Glomerular endothelial cell (primary cell): Measurements from ENCODE around the gene CAMSAP1. TPM values are rescaled to one million over a fixed set of nuclear protein-coding genes. Genes with fewer than 3 reads are reported as not detected.
A peak's percentile ranks its signal among the peaks of the same experiment; 100 is the strongest.

Source experiments
- DNase-seq: peaks from one replicate; pipeline ENCODE4 v3.0.0-alpha.2; 2011; ENCODE audit warnings: low read depth, low spot score; ENCODE audit errors: extremely low read depth
- total RNA-seq: library from RNA; depleted of rRNA; stranded (reverse); fragments of >200 nt; gene quantifications from 2 replicates; pipeline ENCODE4 v1.2.3, GENCODE V29; 2015

Gene CAMSAP1
- total RNA-seq, 1 donor from 2014 or later = 37.7 TPM

DNA sequence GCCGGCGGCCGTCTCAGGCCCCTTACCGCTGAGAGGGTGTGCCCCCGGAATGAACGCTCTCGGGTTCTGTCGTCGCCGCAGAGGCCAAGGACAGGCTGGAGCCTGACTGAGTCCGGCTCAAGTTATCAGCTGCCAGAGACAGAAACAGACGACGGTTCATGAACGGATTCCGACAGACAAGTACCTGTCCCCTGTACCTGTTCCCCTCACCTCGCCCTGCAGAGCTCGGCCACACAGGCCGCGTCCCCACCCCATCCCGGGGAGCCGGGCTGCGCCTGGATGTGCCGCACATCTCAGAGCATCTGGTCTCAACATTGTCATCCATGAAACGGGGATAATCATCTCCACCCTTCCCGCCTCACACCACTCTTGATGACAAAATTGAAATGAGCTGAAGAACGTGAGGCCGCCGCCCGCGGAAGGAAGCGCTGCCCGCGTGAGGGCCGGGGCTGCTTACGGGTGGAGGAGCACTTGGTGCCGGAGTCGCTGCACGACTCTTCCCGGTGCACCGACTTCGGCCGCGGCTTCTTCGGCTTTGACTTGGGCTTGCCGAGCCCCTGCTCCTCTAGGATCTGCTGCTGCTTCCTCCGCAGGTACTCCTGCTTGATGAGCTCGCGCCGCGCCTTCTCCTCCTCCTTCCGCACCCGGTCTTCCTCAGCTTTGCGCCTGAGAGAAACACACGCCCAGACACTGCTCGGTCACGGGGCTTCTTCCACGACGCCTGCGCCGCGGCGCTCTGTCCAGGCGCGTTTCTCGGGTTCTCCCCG, 89.2 kb downstream of the CAMSAP1 start:
- DNase-seq = no peak

- no peak for DNase-seq
Measured at GRCh38 chr9:135816651-135816970, 90.7 kb downstream of the CAMSAP1 start.

DNA sequence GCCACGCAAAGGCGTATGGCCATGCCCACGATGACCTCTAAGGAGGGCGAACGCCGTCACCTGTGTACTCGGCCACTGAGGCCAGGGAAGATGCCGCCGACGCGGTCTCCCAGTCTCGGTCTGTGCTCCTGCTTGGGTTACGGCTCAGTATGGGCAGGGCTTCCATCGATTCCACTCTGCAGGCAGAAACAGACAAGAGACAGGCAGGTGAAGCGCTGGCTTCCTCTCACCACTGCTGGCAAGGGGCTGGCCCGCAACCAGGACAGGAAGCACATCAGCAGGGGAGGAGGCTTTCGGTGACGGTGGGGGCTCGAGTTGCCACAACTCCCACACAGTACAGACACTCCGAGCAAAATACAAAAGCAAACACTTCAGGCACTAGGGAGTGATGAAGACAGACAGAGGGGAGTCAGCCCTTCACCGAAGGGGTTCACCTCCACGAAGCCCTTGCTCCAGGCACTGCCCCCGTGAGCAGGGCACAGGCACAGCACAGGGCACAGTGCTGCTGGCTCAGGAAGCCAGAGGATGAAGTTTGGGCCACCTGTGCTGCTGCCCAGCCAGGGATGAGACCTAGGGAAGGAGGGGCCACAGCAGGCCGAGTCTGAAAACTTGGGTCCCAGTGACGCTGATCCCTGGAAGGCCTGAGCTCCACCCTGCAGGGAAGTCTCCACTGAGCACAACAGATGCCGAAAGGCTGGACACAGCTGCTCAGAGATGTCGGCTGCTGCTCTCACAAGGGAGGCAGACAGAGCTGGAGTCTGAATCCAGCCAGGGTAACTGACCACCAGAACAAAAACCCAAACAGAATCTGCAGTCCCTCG, 91.3 kb downstream of the CAMSAP1 start:
- no peak for DNase-seq

DNA sequence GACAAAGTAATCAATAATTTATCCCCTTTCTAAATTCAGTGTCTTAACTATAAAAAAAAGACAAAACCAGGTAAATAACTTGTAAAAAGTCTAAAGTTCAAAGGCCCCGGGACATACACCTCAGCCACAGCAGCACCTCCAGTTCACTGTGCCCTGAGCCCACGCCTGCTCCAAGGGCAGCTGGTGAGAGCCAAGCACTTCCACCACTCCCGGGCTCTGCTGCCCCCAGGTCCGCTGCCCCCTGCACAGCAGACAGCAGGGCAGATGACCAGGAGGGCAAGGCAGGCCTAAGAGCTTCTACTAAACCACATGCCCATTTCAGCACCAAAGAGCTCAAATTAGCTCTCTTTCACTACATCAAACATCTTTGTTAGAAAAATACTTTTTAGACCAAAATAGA, 91.9 kb downstream of the CAMSAP1 start:
- DNase-seq = no peak

DNA sequence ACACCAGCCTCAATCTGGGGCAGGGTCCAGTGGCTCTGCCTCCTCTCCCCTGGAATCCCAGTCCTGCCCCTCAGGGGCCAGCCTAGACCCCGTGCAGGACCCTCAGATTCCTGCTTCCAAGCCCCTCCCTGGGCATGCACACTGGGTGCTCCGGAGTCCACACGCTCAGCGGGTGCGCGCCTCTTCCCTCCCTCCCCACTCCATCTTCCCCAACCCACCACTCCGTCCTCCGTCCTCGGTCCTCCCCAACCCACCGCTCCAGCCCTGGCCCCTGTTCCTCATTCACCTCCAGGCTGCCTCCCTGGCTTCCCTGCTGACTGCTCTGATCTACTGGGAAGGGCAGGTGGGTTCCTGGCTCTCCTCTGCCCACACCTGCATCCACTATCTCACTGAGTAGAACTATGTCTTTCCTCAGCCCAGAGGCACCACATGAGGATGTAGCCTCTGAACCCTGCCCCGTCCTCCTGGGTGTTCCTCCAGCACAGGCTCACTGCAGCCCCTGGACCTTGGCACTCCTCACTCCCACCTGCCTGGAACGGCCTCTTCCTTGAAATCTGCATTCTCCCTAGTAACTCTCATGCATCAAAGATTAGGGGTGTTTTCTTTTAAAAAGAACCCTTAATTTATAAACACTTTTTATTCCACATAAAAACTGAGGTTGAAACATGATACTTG, 92.8 kb downstream of the CAMSAP1 start:
- no peak for DNase-seq

DNA sequence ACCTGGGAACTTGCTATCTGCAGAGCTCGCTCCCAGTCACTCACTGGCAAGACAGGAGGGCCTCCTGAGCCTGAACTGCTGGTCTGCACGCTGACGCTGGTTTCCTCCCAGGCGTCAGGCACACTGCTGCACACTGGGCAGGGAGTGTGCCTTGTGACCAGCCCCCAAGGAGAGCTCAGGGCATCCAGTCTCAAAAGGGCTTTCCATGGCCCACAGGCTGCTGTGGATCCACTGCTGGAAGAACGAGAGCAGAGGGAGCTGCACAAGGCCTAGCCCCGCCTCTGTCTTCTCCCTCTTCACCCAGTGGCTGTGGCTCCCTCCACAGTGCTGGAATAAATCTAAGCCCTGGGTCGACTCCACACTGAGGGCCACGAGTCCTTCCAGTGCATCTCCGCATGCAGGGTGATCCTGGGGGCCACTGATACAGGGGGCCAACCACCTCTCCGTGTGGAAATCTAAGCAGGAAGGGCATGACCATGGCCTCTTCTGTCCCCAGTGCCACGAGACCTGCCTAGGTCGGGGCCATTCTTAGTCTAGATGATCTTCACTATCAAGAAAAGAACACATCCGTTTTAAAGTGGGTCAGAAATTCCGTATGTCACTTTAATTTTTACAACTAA, 93.6 kb downstream of the CAMSAP1 start:
- DNase-seq = no peak

GRCh38 chr9:135812961-135813360, 94.4 kb downstream of the CAMSAP1 start:
- DNase-seq = no peak

- DNase-seq = no peak
Measured at GRCh38 chr9:135811801-135812200, 95.5 kb downstream of the CAMSAP1 start.

DNA sequence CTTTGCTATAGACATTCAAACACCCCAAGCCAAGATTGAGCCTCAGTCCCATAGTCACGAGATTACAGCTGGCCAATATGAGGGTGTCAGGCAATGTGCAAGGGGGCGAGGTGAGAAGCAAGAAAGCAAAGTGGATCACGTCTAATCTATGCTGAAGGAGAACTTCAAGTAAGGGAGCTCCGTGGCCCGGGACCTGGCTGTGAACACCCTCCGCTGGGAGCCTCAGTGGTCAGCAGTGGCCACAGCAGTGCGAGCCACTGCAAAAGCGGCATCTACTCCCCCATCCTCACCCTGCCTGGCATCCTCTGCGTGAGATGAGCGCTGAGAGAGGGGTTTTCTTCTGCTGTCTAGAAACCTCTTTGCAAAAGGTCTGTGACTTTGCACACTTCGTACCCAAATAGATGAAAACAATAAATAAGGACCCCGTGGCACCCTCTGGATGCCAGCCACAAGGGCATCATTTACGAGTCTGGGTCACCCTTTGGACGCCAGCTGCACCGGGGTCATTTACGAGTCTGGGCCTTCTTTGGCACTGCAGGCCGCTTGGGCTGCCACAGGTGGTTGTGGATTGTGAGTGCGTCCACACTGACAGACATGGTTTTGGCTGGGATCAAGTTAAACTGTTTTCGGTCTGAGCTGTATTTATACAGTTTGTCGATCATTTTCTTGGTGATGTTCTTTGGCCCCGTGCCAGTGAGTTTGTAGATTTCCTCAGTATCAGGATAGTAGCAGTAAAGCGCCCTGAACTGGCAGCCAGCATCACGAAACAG, 96.4 kb downstream of the CAMSAP1 start:
- DNase-seq = no peak

DNA sequence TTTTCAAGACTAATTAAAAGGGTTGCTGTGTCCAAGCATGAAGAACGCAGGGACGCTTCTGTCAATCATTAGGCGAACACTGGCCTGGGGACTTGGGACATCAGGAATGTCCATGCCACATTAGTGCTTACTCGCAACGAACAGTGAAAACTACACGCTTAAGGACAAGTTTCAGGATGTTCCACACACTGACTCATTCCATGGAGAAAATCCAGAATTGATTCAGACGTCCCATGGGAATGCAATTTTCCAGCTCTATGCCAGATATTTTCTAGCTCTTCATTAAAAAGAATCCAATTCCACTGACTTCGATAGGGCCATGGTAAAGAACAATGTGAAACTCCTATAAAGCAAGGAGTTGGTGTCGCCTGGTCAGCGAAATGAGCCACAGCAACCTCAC, 98.2 kb downstream of the CAMSAP1 start:
- no peak for DNase-seq

GRCh38 chr9:135805422-135806022, 101.8 kb downstream of the CAMSAP1 start:
- no peak for DNase-seq

- DNase-seq = no peak
Measured at GRCh38 chr9:135804581-135805421, 102.5 kb downstream of the CAMSAP1 start.

GRCh38 chr9:135803441-135803840, 103.9 kb downstream of the CAMSAP1 start:
- no peak for DNase-seq

DNA sequence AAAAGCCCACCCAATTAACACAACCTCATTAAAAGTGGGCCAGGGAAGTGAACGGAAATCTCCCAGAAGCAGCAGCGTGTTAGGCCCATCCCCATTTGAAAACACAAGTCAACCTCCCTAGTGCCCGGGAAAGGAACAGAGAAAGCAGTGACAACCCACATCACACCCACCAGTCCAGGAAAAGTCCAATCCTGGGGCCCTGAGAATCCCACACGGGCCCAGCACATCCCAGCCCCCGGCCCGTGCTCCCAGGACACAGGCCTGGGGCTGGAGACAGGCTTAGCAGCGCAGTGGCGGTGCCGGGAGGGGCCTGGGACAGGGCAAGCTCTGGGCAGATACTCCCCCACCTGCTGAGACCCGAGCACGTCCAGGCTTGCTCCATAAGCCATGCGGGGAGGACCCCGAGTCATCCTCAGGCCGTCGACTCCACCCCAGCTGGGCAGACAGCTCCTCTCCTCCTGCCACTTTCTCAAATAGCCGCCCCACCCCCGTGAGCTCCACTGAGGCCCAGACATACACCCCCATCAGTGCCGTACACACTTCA, 104.4 kb downstream of the CAMSAP1 start:
- no peak for DNase-seq

- DNase-seq = no peak
Measured at GRCh38 chr9:135801070-135801469, 106.3 kb downstream of the CAMSAP1 start.

DNA sequence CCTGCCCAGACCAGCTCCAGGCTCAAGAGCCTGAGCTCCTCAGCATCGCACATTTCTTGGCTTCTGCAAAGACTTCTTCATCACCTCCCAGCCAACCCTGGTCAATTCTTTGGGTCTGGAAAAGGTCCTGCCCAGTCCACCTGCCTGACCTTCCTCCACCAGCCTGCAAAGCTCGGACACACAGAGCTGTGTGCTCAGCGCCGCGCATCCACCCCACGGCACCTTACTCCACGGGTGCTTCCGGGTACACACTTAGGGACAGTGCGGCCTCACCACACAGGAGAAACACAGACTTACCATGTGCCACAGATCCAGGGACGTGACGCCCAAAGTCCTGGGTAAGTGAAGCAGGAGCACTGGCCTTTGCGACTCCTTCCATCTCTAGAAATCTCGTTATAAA, 108.1 kb downstream of the CAMSAP1 start:
- no peak for DNase-seq

DNA sequence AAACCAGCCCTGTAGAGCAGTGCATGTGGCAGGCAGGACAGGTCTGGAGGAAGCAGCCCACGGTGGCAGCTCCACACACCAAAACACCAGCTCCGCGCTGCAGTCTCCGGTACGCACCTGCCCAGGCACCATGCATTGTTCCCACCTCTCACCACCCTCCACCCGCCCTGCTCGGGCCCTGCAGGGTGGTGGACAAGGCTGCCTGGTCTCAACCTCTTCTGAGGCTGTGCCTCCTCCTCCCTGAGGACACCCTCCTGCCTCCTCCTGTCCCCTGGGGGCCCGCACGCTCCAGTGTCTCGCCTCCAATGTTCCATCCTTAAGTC, 109.1 kb downstream of the CAMSAP1 start:
- no peak for DNase-seq

DNA sequence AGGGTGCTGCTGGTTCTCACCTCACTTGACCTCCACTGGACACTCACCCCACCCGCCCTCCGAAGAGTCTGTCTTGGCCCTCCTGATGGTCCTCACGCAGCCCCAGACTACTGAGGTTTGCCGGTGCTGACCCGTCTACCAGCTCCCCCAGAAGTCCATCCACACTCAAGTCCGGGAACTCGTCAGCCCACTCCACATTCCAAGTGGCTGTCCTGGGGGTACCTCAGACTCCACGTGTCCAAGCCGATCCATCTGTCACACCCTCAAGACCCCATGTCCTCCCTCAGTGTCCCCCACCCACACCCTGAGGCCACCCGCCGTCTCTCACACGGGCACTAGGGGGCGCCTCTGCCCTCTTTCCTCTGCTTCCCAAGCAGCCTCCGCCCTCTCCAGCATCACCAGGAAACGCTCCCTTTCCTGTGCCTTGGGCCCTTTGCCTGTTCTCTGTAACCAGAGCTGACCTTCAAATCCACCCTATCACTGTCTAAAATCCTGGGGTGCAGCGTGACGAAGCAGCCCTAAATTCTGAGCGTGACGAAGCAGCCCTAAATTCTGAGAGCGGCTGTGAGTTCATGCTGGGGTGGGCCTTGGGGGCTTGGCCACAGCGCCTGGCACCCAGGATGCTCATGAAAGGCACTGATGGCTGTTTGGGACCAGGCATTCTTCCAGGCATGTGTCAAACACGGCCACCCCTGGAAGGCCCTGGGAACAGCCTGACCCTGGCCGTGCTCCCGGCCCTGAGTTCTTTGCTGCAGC, 109.7 kb downstream of the CAMSAP1 start:
- DNase-seq = peak; percentile 4
